Endodermal cell (in vitro differentiated cells): Measurements from ENCODE around the gene ATIC. TPM values are rescaled to one million over a fixed set of nuclear protein-coding genes. Genes with fewer than 3 reads are reported as not detected.

ENCODE experiments used
- DNase-seq: peaks from one replicate; pipeline ENCODE4 v3.0.0-alpha.2; 2017
- H3K27ac ChIP-seq: 2 replicates; pipeline ENCODE4 v1.5.1; 2013; ENCODE audit warnings: mild to moderate bottlenecking, low read depth, low read length, moderate library complexity
- H3K27me3 ChIP-seq: 2 replicates; pipeline ENCODE4 v1.6.1; 2013; ENCODE audit warnings: mild to moderate bottlenecking, low read length, moderate library complexity; ENCODE audit not compliant: insufficient read depth, control insufficient read depth, poor library complexity, severe bottlenecking
- H3K36me3 ChIP-seq: 2 replicates; pipeline ENCODE4 v1.7.0; 2013; ENCODE audit warnings: mild to moderate bottlenecking, low read length, moderate library complexity; ENCODE audit not compliant: control insufficient read depth, insufficient read depth
- H3K4me1 ChIP-seq: one replicate; pipeline ENCODE4 v1.7.0; 2013; ENCODE audit warnings: low read length; ENCODE audit not compliant: control insufficient read depth, insufficient read depth
- H3K4me3 ChIP-seq: 2 replicates; pipeline ENCODE4 v1.5.1; 2013; ENCODE audit warnings: mild to moderate bottlenecking, low read length, moderate library complexity
- H3K9ac ChIP-seq: 2 replicates; pipeline ENCODE4 v1.6.1; 2013; ENCODE audit warnings: mild to moderate bottlenecking, low read length, moderate library complexity; ENCODE audit not compliant: poor library complexity, severe bottlenecking; ENCODE audit errors: extremely low read depth
- H3K9me3 ChIP-seq: 2 replicates; pipeline ENCODE4 v1.6.1; 2013; ENCODE audit warnings: mild to moderate bottlenecking, low read length, moderate library complexity; ENCODE audit not compliant: control insufficient read depth
- H3K27ac Mint-ChIP-seq: 2 replicates; pipeline ENCODE4 v1.8.0; 2020; ENCODE audit warnings: mixed read lengths
- H3K27me3 Mint-ChIP-seq: 2 replicates; pipeline ENCODE4 v1.8.0; 2021; ENCODE audit warnings: mild to moderate bottlenecking, mixed read lengths; ENCODE audit not compliant: insufficient read depth
- H3K36me3 Mint-ChIP-seq: 2 replicates; pipeline ENCODE4 v1.8.0; 2020; ENCODE audit warnings: low read depth, mixed read lengths
- H3K4me1 Mint-ChIP-seq: 2 replicates; pipeline ENCODE4 v1.8.0; 2020; ENCODE audit warnings: mixed read lengths
- H3K4me3 Mint-ChIP-seq: 2 replicates; pipeline ENCODE4 v1.8.0; 2020; ENCODE audit warnings: mild to moderate bottlenecking, moderate library complexity, mixed read lengths
- H3K9me3 Mint-ChIP-seq: 2 replicates; pipeline ENCODE4 v1.8.0; 2020; ENCODE audit warnings: mild to moderate bottlenecking, mixed read lengths
- CTCF ChIP-seq: fragments of 200-600 bp; sonication (generic); conservative IDR thresholded peaks from 2 replicates; pipeline ENCODE4 v1.5.0; 2021; ENCODE audit warnings: antibody characterized with exemption, mild to moderate bottlenecking
- WGBS, 2 experiments: methylation state at CpG; one replicate each; pipeline versions ENCODE4 v1.1.5 to v1.1.7; 2013; ENCODE audit warnings: missing lambda C conversion rate in 2 of 2, mixed read lengths in 1 of 2; ENCODE audit not compliant: insufficient coverage in 1 of 2, insufficient read length in 1 of 2; 5-methylcytosine and 5-hydroxymethylcytosine counted together
- total RNA-seq, 2 donors: library from RNA; stranded (reverse); fragmentation: NEBNext Ultra II Directional in 1 of 2; extraction: Animal tissue kit (Norgen Biotek cat#: 25700) in 1 of 2; gene quantifications; 2 replicates in 1 of 2; 3 replicates in 1 of 2; pipeline ENCODE4 v1.2.1, GENCODE V29; 2021

Gene ATIC
- total RNA-seq, 2 donors from 2014 or later: 185 to 209 TPM

DNA sequence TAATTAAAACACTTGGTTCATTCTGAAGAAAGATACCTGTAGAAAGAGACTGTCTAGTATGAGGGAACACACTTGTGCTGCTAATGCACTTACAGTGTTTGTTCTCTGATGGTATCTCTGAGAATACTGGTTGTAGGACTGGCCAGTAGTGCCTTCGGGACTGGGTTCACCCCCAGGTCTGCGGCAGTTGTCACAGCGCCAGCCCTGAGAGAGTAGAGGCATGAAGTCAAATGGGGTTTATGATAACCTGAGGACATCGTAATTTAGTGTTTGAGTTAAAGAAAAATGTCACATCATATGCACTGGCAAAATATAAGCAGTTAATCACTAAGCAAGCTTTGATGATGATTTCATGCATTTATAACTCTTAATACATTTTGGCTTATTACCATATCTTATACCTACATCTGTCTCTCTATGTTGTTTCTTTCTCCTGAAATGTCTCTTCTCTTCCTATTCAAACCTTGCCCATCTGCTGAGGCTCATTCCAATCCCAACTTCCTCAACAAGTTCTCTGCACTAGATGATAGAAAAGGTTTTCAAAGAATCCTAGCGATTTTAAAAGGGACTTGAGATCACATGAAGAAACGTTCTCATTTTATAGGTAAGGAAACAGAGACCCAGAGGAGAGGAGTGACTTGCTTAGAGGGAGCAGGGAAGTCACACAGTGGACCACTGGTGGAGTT is 50.2 kb downstream of the ATIC start:
- no peak for TF ChIP-seq CTCF
- H3K9me3 Mint-ChIP-seq: no peaks in the 10 kb centered on the region
- no peak overlapping the region for H3K27ac Mint-ChIP-seq
- peaks cover 77% of the 10 kb centered on the region for H3K36me3 ChIP-seq
- 72 to 84% methylated on average over 2 to 6 of the region's 6 CpGs for WGBS, 2 experiments
- H3K27me3 ChIP-seq: no peaks in the 10 kb centered on the region
- H3K4me3 ChIP-seq: no peak overlapping the region
- no peak overlapping the region for H3K27ac ChIP-seq
- no peaks in the 10 kb centered on the region for H3K27me3 Mint-ChIP-seq
- peaks cover 18% of the 10 kb centered on the region for H3K4me1 Mint-ChIP-seq
- H3K9me3 ChIP-seq: no peaks in the 10 kb centered on the region
- H3K36me3 Mint-ChIP-seq: peaks cover 66% of the 10 kb centered on the region
- H3K4me1 ChIP-seq: peaks cover 7% of the 10 kb centered on the region
- no peak for DNase-seq
- no peak overlapping the region for H3K4me3 Mint-ChIP-seq
- no peak overlapping the region for H3K9ac ChIP-seq

DNA sequence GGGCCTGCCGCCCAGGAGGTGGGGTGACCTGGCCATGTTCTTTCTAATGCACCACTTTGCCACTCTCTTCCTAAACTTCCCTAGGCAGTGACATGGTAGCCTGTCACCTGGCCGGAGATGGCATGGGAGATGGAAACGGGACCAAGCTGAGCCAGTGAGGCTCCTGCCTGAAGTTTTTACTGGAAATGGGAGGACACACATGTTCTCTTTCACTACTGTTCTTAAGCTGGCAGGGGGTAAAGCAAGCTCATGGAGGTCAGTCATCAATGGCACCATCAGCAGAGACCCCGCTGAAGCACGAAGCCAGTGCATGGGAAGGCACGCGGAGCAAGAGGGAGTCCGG is 50.7 kb downstream of the ATIC start:
- H3K27me3 Mint-ChIP-seq: no peaks in the 10 kb centered on the region
- no peak overlapping the region for H3K9ac ChIP-seq

DNA sequence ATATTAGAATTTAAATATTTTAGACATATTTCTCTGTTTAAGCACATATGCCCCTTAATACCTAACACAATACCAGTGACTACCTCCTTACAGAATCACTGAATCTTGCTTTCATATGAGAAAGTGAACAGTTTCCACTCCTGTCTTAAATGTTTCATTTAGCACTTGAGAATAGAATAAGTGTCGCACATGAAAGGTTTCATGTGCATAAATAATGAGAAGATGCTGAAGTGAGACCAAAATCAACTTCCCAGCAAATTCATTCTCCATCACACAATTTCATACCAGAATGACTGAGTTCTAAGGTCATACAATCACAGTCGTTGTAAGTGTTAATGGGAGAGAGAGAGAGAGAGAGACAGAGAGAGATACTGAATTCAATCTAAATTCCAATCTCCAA is 51.2 kb downstream of the ATIC start:
- Mint-ChIP-seq H3K4me1 (peaks cover 11% of the 10 kb centered on the region), H3K4me3 (no peak overlapping the region)
- DNase-seq: no peak

More for the DNA sequence above, 50.7 kb downstream of the ATIC start:
- Histone ChIP-seq H3K27ac (no peak overlapping the region), H3K9me3 (no peaks in the 10 kb centered on the region), H3K27me3 (no peaks in the 10 kb centered on the region), H3K36me3 (peaks cover 82% of the 10 kb centered on the region), H3K4me1 (peaks cover 7% of the 10 kb centered on the region), H3K4me3 (no peak overlapping the region)
- TF ChIP-seq CTCF: no peak
- H3K9me3 Mint-ChIP-seq: no peaks in the 10 kb centered on the region
- H3K27ac Mint-ChIP-seq: no peak overlapping the region
- H3K4me3 Mint-ChIP-seq: no peak overlapping the region
- DNase-seq: no peak
- 96% methylated on average over 8 of the region's 8 CpGs; no CpG with 5 or more reads in 1 of the 2 experiments for WGBS, 2 experiments
- H3K4me1 Mint-ChIP-seq: peaks cover 16% of the 10 kb centered on the region
- H3K36me3 Mint-ChIP-seq: peaks cover 72% of the 10 kb centered on the region

More for the DNA sequence above, 51.2 kb downstream of the ATIC start:
- Histone ChIP-seq H3K9me3 (no peaks in the 10 kb centered on the region), H3K4me1 (peaks cover 2% of the 10 kb centered on the region), H3K27me3 (no peaks in the 10 kb centered on the region), H3K36me3 (peaks cover 87% of the 10 kb centered on the region), H3K9ac (no peak overlapping the region), H3K4me3 (no peak overlapping the region), H3K27ac (no peak overlapping the region)
- no peak for TF ChIP-seq CTCF
- no peaks in the 10 kb centered on the region for H3K27me3 Mint-ChIP-seq
- no peaks in the 10 kb centered on the region for H3K9me3 Mint-ChIP-seq
- WGBS, 2 experiments: 100% methylated on average over 1 of the region's 2 CpGs; no CpG with 5 or more reads in 1 of the 2 experiments
- H3K36me3 Mint-ChIP-seq: peaks cover 77% of the 10 kb centered on the region
- H3K27ac Mint-ChIP-seq: no peak overlapping the region
